Esophagus squamous epithelium (tissue), 4 donors: ENCODE results near the gene CATSPER1.

Source experiments
- POLR2A ChIP-seq, 4 donors: fragments of 450-650 bp; IDR thresholded peaks; one replicate each; pipeline ENCODE4 v1.6.1; 2017; ENCODE audit warnings: antibody characterized with exemption in 4 of 4, mild to moderate bottlenecking in 4 of 4, moderate library complexity in 3 of 4
- TF ChIP-seq, protein P1 (sequence below), 6 experiments: fragments of 450-650 bp in 4 of 6; fragments of 200-600 bp in 2 of 6; sonication (generic) in 2 of 6; IDR thresholded peaks; one replicate each; pipeline ENCODE4 v1.5.1; 2016 to 2019; ENCODE audit warnings: antibody characterized with exemption in 6 of 6, mild to moderate bottlenecking in 4 of 6, moderate library complexity in 4 of 6

DNA sequence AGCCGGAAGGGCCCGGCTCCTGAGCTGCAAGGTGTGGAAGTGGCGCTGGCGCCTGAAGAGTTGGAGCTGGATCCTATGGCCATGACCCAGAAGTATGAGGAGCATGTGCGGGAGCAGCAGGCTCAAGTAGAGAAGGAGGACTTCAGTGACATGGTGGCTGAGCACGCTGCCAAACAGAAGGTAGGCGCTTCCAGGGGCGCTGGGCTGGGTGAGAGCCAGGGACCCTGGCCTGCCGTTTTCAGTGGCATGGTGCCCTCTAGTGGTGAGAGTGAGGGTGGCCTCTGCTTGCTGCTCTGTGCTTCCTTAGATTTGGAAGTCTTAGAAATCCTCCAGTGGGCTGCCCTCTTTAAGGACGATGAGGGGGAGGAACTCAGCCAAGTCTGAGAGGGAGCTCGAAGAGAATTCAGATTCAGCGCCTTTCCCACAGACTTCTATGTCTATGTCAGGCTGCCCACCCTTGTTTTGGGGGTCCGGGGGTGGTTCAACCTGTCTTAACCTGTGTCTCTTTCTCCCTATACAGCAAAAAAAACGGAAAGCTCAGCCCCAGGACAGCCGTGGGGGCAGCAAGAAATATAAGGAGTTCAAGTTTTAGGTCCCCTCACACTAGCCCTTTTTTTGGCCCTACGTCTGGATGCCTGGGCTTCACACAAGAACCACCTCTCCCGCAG is 42.0 kb upstream of the CATSPER1 start:
- TF ChIP-seq, protein P1, sequence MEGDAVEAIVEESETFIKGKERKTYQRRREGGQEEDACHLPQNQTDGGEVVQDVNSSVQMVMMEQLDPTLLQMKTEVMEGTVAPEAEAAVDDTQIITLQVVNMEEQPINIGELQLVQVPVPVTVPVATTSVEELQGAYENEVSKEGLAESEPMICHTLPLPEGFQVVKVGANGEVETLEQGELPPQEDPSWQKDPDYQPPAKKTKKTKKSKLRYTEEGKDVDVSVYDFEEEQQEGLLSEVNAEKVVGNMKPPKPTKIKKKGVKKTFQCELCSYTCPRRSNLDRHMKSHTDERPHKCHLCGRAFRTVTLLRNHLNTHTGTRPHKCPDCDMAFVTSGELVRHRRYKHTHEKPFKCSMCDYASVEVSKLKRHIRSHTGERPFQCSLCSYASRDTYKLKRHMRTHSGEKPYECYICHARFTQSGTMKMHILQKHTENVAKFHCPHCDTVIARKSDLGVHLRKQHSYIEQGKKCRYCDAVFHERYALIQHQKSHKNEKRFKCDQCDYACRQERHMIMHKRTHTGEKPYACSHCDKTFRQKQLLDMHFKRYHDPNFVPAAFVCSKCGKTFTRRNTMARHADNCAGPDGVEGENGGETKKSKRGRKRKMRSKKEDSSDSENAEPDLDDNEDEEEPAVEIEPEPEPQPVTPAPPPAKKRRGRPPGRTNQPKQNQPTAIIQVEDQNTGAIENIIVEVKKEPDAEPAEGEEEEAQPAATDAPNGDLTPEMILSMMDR (IDR thresholded peaks at IDR 0.05), result peak; percentile 78 to 93 (median 87)
- TF ChIP-seq POLR2A (IDR thresholded peaks at IDR 0.05), result no peak
